VCaP (cell line): ENCODE measurements around the gene RNFT2.

Experiments
- H3K27ac ChIP-seq: fragments of 450-650 bp; 2 replicates; pipeline ENCODE4 v1.5.1; 2017
- CTCF ChIP-seq: fragments of 450-650 bp; conservative IDR thresholded peaks from 2 replicates; pipeline ENCODE4 v1.5.1; 2017; ENCODE audit warnings: mild to moderate bottlenecking, moderate library complexity

Gene RNFT2

DNA sequence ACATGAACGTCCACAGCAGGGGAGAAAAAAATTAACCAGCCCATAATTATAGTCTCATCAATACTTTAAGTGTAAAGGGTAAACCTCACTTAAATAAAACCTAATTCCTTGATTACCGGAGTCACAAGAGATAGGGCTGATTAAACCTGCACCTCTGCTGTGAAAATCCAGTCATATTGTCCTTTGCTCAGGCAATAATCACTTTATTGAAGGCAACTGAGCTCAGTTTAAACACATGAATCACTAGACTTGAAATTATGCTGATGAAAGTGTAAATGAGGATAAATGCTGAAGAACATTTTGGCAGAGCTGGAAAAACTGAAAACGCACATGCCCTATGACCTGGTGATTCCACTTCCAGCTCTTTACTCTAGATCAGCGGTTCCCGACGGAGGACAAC is 149.8 kb downstream of the RNFT2 start:
- no peak overlapping the region for H3K27ac ChIP-seq
- TF ChIP-seq CTCF = no peak

- no peak for TF ChIP-seq CTCF
- H3K27ac ChIP-seq = no peak overlapping the region
These were observed 152.2 kb downstream of the RNFT2 start for GRCh38 chr12:116890330-116890729.

DNA sequence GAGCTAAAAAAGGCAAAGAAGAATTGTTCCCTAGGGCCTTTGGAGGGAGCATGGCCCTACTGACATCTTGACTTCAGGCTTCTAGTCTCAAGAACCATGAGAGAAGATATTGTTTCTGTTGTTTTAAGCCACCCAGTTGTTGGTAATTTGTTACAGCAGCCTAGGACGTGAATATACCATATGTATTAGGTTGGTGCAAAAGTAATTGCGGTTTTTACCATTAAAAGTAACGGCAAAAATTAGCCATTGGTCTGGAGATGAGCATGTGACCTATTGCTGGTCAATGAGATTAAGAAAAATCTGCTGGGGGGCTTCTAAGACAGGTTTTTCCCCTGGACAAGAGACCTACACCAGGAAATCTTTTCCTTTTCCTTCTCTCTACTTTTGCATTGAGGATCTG is 152.9 kb downstream of the RNFT2 start:
- no peak overlapping the region for H3K27ac ChIP-seq
- no peak for TF ChIP-seq CTCF

DNA sequence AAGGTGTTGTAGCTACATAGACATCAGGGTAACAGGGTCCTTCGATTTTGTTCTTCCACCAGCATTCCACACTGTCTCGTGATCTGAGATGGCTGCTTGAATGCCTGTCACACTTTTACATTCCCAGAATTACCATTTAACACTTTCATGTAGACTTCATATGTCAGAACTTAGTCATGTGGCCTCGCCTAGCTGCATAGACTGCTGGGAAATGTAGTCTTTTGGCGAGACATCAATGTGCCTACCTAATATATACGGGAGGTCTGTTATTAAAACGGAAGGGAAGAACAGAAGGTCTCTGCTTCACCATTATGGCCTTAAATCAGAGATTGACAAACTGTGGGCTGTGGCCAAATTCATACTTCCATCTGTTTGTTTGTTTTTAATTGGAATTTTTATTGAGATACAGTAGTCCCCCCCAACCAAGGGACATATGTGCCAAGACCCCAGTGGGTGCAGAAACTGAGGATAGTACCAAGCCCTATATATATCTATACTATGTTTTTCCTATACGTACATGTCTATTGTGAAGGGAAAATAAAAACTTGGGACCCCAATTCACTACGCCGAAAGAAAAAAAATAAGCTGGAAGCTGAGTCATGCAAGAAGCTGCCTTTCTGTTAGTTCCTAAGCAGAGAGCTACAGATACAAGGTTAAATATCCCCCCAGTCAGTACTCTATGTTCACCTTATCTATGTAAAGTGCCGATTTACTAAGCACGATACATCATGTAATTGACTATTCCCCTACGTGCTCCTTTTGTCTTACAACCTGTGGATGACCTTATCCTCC is 154.4 kb downstream of the RNFT2 start:
- no peak overlapping the region for H3K27ac ChIP-seq
- TF ChIP-seq CTCF = no peak

DNA sequence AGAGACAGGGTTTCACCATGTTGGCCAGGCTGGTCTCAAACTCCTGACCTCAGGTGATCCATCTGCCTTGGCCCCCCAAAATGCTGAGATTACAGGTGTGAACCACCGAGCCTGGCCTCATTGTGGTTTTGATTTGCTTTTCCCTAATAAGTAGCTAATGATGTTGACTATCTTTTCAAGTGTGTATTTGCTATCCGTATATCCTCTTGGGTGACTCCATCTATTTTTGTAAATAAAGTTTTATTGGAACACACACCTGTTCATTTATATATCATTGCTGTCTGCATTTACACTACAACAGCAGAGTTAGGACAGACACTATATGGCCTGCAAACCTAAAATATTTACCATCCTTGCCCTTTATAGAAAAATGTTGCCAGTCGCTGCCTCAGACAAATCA is 156.8 kb downstream of the RNFT2 start:
- H3K27ac ChIP-seq = no peak overlapping the region
- no peak for TF ChIP-seq CTCF

DNA sequence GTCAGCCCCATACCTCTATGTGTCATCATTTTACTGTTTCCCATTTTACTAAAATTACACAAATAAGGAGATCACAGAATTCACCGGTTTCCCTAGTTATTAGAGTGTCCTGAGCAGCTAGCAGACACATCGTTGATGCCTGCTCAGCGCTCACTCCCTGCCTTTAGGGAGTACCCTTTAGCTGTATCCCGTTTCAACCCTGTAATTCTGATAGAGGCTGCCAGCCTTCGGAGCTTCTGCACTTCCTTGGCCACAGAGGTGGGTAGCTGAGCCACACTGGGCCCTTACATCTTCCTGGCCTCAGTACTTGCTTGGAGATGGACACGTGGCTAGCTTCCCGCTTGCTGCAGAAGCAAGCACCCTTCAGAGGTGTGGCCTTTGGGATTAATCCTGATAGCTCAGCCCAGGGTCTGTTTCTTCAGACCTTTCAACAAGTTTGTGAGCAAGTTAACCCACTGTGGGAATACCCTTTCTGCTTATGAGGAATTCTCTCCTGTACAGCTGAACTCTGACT is 158.4 kb downstream of the RNFT2 start:
- TF ChIP-seq CTCF = no peak

GRCh38 chr12:116897476-116897875 is 159.4 kb downstream of the RNFT2 start:
- H3K27ac ChIP-seq = no peak overlapping the region
- no peak for TF ChIP-seq CTCF

More for the DNA sequence above, 158.4 kb downstream of the RNFT2 start:
- no peak overlapping the region for H3K27ac ChIP-seq
